Breast epithelium (tissue), 3 donors: ENCODE data around the gene CHST10.

Source experiments
- CTCF ChIP-seq, 3 donors: fragments of 450-650 bp; IDR thresholded peaks; one replicate each; pipeline ENCODE4 v1.5.1; 2016 to 2017; ENCODE audit warnings: antibody characterized with exemption in 3 of 3, mild to moderate bottlenecking in 3 of 3, moderate library complexity in 3 of 3
- POLR2A ChIP-seq: fragments of 450-650 bp; IDR thresholded peaks from one replicate; pipeline ENCODE4 v1.6.1; 2016; ENCODE audit warnings: antibody characterized with exemption, mild to moderate bottlenecking, moderate library complexity
- POLR2AphosphoS5 ChIP-seq, 3 donors: sonication (generic); formaldehyde crosslinking; IDR thresholded peaks; one replicate each; pipeline ENCODE4 v1.6.1; 2017; ENCODE audit warnings: antibody characterized with exemption in 3 of 3

GRCh38 chr2:100399714-100400113, 17.8 kb downstream of the CHST10 start:
- TF ChIP-seq POLR2A (no peak), POLR2AphosphoS5 (IDR thresholded peaks at IDR 0.05) (no peak), CTCF (IDR thresholded peaks at IDR 0.05) (no peak)
